GM18508 (cell line): ENCODE results near the gene FBXO27.
"Not testable (repeated sequence)": the region's sequence is repeated elsewhere in the genome, so short reads cannot be mapped to it uniquely, and the experiment has no call there.

Experiments used
- ATAC-seq: cut with Tn5 transposase; IDR thresholded peaks from one replicate; pipeline ENCODE4 v1.9.1; 2021; ENCODE audit warnings: moderate number of reproducible peaks; ENCODE audit not compliant: insufficient read depth, unreplicated experiment

The FBXO27 gene

GRCh38 chr19:38990949-38991697 is 41.2 kb downstream of the FBXO27 start:
- no peak for ATAC-seq

DNA sequence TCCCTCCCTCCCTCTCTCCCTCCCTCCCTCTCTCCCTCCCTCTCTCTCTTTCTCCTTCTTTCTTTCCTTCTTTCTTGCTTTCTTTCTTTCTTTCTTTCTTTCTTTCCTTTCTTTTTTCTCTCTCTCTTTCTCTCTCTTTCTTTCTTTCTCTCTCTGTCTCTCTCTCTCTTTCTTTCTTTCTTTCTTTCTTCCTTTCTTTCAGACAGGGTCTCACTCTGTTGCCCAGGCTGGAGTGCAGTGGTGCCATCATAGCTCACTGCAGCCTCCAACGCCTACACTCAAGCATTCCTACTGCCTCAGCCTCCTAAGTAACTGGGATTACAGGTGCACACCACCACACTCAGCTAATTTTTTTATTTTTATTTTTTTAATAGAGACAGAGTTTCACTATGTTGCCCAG is 42.7 kb downstream of the FBXO27 start:
- ATAC-seq, result not testable (repeated sequence)

DNA sequence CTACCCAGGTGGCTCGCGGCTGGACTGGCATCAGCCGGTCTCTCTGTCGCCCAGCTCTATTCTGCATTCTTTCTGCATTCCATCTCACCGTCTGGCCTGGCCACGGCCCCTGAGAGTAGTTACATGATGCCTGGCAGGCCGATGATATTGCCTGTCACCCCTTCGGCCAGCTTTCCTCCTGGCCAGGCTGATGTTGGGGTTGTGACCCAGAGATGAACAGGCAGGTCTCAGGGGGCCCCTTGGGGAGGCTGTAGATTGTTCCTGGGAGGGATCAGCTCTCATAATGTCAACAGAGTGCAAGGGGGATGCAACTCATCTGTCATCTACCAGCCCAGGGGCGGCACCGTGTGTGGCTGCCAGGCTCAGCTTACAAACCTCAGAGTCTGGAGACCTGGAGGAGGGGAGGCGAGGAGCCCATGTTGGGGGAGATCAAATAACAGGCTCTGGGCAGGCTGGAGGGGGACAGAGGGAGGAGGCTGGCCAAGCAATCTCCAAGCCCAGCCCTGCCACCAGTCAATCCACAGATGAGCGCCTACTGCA is 43.2 kb downstream of the FBXO27 start:
- no peak for ATAC-seq

- not testable (repeated sequence) for ATAC-seq
Observed at GRCh38 chr19:38988627-38989026, 43.7 kb downstream of the FBXO27 start.

GRCh38 chr19:38987745-38988144 is 44.6 kb downstream of the FBXO27 start:
- not testable (repeated sequence) for ATAC-seq

GRCh38 chr19:38985262-38985661 is 47.1 kb downstream of the FBXO27 start:
- ATAC-seq, result no peak

GRCh38 chr19:38980583-38981374 is 51.6 kb downstream of the FBXO27 start:
- ATAC-seq, result no peak

DNA sequence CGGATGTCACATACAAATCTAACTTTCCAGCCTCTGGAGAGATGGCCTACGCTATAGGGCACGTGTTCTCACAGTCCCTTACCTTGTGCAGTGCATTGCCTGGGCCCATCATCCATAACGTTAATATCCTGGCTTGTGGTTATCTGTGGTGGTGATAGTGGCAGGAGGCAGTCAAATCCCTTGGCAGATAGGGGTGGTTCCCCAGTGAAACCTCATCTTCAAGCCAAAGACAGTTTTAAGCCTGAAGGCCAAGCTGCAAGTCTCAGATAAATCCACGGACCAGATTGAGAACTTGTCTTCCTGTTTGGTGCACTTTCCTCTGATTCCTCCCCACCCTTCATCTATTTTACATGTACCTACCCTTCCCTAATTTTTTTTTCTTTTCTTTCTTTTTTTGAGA is 52.5 kb downstream of the FBXO27 start:
- ATAC-seq, result no peak

DNA sequence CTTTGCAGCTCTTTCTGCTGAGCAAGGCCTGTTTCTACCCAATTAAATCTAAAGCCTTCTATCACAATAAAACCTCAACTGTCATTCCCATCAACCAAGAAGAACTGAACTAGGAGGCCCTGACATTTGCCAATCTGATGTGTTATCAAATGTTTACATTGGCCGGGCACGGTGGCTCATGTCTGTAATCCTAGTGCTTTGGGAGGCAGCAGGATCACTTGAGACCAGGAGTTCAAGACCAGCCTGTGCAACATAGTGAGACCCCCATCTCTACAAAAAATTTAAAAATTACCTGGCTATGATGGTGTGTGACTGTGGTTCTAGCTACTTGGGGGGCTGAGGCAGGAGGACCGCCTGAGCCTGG is 54.0 kb downstream of the FBXO27 start:
- no peak for ATAC-seq

GRCh38 chr19:38977445-38978325 is 54.7 kb downstream of the FBXO27 start:
- ATAC-seq, result peak; percentile 72

DNA sequence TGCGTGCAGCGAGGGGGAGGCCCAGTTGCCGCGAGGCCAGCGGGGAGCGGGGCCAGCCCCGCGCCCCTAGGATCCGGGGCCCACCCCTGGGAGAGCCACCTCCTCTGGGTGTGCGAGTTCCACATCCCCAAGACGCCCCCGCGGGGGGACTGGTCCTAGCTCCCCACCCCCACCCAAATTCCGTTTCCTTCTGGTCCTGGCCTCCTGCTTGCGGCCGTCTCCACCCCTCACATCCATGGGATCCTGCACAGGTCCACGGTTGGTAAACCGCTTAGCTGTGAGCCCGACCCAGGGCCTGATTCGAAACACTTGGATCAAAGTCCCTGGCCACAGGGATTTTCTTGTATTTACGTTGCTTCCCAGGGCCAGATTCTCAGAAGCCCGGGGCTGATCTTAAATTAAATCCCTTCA is 56.5 kb downstream of the FBXO27 start:
- ATAC-seq, result no peak

DNA sequence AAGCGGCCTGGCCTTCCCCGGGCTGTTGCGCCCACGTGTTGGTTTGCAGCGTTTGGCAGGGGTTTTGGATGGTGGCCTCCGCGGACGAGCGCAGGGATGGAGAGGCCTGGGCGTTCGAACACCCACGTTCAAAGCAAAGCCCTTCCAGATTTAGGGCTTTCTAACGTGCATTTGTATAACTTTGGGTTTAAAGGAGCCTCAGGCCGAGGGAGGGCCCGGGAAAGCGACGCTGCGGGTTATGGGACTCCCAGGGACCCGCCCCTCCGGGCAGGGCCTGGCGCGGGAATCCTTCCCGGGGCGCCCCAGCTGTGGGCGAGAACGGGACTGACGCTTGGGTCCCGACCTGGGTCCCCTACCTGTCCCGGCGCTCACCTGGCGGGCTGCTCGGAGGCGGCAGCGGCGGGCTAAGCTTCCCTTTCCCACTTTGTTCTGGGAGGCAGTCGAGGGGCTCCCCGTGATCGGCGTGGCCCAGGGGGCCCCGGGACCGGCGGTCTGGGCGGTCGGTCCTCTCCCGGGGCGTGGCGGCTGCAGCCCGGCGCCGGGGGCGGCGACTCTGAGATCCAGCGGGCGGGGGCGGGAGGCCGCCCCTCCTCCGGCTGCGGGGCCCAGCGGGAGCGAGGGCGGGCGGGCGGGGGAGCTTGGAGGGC is 57.0 kb downstream of the FBXO27 start, which contains the start of gene FBXO17:
FBXO17 (minus strand) TSS at position 529 of the 647 bp plus-strand sequence. CDS start 25,423 bp downstream, outside the sequence.
- no peak for ATAC-seq

- no peak for ATAC-seq
Observed at GRCh38 chr19:38974624-38975213, 57.6 kb downstream of the FBXO27 start.
